ENCODE results near the gene GIGYF2.

DNA sequence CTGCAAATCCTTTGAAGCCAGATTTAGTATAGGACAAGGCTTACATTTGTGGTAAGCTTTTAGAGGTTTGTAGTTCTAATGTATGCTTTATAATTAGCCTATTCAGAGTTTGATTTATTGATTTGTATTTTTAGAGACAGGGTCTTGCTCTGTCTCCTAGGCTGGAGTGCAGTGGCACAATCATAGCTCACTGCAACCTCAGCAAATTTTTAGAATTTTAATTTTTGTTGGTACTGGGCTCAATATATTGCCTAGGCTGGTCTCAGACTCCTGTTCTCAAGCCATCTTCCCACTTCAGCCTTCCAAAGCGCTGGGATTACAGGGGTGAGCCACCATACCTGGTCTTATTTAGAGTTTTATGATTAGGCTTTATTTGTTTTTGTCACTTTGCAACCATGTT, 74.7 kb downstream of the GIGYF2 start:
- TF ChIP-seq, protein P1, sequence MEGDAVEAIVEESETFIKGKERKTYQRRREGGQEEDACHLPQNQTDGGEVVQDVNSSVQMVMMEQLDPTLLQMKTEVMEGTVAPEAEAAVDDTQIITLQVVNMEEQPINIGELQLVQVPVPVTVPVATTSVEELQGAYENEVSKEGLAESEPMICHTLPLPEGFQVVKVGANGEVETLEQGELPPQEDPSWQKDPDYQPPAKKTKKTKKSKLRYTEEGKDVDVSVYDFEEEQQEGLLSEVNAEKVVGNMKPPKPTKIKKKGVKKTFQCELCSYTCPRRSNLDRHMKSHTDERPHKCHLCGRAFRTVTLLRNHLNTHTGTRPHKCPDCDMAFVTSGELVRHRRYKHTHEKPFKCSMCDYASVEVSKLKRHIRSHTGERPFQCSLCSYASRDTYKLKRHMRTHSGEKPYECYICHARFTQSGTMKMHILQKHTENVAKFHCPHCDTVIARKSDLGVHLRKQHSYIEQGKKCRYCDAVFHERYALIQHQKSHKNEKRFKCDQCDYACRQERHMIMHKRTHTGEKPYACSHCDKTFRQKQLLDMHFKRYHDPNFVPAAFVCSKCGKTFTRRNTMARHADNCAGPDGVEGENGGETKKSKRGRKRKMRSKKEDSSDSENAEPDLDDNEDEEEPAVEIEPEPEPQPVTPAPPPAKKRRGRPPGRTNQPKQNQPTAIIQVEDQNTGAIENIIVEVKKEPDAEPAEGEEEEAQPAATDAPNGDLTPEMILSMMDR (IDR thresholded peaks at IDR 0.05; ENCODE audit: insufficient read depth, low read length): no peak
- TF ChIP-seq POLR2AphosphoS5 (IDR thresholded peaks at IDR 0.05; ENCODE audit: low read depth) (no peak), GABPA (IDR thresholded peaks at IDR 0.05; ENCODE audit: low read depth) (no peak)
- TF ChIP-seq, protein P2, sequence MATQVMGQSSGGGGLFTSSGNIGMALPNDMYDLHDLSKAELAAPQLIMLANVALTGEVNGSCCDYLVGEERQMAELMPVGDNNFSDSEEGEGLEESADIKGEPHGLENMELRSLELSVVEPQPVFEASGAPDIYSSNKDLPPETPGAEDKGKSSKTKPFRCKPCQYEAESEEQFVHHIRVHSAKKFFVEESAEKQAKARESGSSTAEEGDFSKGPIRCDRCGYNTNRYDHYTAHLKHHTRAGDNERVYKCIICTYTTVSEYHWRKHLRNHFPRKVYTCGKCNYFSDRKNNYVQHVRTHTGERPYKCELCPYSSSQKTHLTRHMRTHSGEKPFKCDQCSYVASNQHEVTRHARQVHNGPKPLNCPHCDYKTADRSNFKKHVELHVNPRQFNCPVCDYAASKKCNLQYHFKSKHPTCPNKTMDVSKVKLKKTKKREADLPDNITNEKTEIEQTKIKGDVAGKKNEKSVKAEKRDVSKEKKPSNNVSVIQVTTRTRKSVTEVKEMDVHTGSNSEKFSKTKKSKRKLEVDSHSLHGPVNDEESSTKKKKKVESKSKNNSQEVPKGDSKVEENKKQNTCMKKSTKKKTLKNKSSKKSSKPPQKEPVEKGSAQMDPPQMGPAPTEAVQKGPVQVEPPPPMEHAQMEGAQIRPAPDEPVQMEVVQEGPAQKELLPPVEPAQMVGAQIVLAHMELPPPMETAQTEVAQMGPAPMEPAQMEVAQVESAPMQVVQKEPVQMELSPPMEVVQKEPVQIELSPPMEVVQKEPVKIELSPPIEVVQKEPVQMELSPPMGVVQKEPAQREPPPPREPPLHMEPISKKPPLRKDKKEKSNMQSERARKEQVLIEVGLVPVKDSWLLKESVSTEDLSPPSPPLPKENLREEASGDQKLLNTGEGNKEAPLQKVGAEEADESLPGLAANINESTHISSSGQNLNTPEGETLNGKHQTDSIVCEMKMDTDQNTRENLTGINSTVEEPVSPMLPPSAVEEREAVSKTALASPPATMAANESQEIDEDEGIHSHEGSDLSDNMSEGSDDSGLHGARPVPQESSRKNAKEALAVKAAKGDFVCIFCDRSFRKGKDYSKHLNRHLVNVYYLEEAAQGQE (IDR thresholded peaks at IDR 0.05; ENCODE audit: insufficient replicate concordance, low read depth): no peak
